Peyer's patch (tissue), 4 donors: Measurements from ENCODE around the gene SMCO2.

Source experiments
- POLR2A ChIP-seq, 2 donors: fragments of 450-650 bp; IDR thresholded peaks; one replicate each; pipeline ENCODE4 v1.5.1; 2017; ENCODE audit warnings: antibody characterized with exemption in 2 of 2, mild to moderate bottlenecking in 2 of 2, moderate library complexity in 2 of 2
- TF ChIP-seq, protein P1 (sequence below), 6 experiments: fragments of 450-650 bp in 4 of 6; fragments of 200-600 bp in 2 of 6; sonication (generic) in 1 of 6; IDR thresholded peaks; one replicate each; pipeline ENCODE4 v1.5.1; 2017 to 2019; ENCODE audit warnings: antibody characterized with exemption in 6 of 6, mild to moderate bottlenecking in 3 of 6, moderate library complexity in 1 of 6

DNA sequence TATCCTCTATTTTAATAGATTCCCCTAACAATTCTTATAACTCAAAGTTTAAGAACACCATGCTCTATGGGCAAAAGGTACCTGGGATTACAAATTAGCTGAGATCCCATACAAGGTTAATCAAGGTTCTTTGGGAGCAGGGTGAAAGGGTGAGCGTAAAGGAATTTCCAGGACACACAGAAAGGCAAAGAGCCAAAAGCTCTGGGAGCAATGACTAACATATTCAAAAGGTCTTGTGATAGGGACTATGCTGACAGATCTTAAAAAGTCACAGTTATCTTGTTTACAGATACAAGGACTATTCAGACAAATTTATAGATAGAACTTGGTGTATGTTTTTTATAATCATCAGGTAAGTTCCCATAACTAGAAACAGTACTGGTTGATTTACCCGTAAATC lies 58.0 kb downstream of the SMCO2 start:
- TF ChIP-seq, protein P1, sequence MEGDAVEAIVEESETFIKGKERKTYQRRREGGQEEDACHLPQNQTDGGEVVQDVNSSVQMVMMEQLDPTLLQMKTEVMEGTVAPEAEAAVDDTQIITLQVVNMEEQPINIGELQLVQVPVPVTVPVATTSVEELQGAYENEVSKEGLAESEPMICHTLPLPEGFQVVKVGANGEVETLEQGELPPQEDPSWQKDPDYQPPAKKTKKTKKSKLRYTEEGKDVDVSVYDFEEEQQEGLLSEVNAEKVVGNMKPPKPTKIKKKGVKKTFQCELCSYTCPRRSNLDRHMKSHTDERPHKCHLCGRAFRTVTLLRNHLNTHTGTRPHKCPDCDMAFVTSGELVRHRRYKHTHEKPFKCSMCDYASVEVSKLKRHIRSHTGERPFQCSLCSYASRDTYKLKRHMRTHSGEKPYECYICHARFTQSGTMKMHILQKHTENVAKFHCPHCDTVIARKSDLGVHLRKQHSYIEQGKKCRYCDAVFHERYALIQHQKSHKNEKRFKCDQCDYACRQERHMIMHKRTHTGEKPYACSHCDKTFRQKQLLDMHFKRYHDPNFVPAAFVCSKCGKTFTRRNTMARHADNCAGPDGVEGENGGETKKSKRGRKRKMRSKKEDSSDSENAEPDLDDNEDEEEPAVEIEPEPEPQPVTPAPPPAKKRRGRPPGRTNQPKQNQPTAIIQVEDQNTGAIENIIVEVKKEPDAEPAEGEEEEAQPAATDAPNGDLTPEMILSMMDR (IDR thresholded peaks at IDR 0.05) = no peak
- no peak for TF ChIP-seq POLR2A (IDR thresholded peaks at IDR 0.05)
